ENCODE measurements around the gene RUFY4.

The RUFY4 gene

GRCh38 chr2:218060950-218061660 is 7.9 kb upstream of the RUFY4 start:
- DNase-seq (ENCODE audit: low read depth in 2 of 2, low spot score in 1 of 2), result no peak

- DNase-seq (ENCODE audit: low read depth in 2 of 2, low spot score in 1 of 2), result no peak
Observed at GRCh38 chr2:218063486-218063885, 5.6 kb upstream of the RUFY4 start.

GRCh38 chr2:218063896-218064295 is 5.2 kb upstream of the RUFY4 start:
- DNase-seq (ENCODE audit: low read depth in 2 of 2, low spot score in 1 of 2), result no peak

- no peak for DNase-seq (ENCODE audit: low read depth in 2 of 2, low spot score in 1 of 2)
Observed at GRCh38 chr2:218065239-218066006, 3.6 kb upstream of the RUFY4 start.

- no peak for DNase-seq (ENCODE audit: low read depth in 2 of 2, low spot score in 1 of 2)
Observed at GRCh38 chr2:218066926-218067515, 2.0 kb upstream of the RUFY4 start.

- DNase-seq (ENCODE audit: low read depth in 2 of 2, low spot score in 1 of 2), result no peak
Observed at GRCh38 chr2:218067523-218067922, 1.5 kb upstream of the RUFY4 start.

GRCh38 chr2:218069606-218070300 is 700 bp downstream of the RUFY4 start:
- DNase-seq (ENCODE audit: low read depth in 2 of 2, low spot score in 1 of 2), result no peak

- DNase-seq (ENCODE audit: low read depth in 2 of 2, low spot score in 1 of 2), result no peak
Observed at GRCh38 chr2:218070587-218070986, 1.5 kb downstream of the RUFY4 start.

GRCh38 chr2:218071218-218071937 is 2.3 kb downstream of the RUFY4 start:
- DNase-seq (ENCODE audit: low read depth in 2 of 2, low spot score in 1 of 2), result no peak

GRCh38 chr2:218072002-218072401 is 2.9 kb downstream of the RUFY4 start:
- DNase-seq (ENCODE audit: low read depth in 2 of 2, low spot score in 1 of 2), result no peak

- no peak for DNase-seq (ENCODE audit: low read depth in 2 of 2, low spot score in 1 of 2)
Observed at GRCh38 chr2:218072478-218073024, 3.5 kb downstream of the RUFY4 start.

- no peak for DNase-seq (ENCODE audit: low read depth in 2 of 2, low spot score in 1 of 2)
Observed at GRCh38 chr2:218073185-218073584, 4.1 kb downstream of the RUFY4 start.

GRCh38 chr2:218074031-218074430 is 5.0 kb downstream of the RUFY4 start:
- DNase-seq (ENCODE audit: low read depth in 2 of 2, low spot score in 1 of 2), result no peak

- no peak for DNase-seq (ENCODE audit: low read depth in 2 of 2, low spot score in 1 of 2)
Observed at GRCh38 chr2:218075975-218076811, 7.1 kb downstream of the RUFY4 start.

- no peak for DNase-seq (ENCODE audit: low read depth in 2 of 2, low spot score in 1 of 2)
Observed at GRCh38 chr2:218077464-218078216, 8.6 kb downstream of the RUFY4 start.

- DNase-seq (ENCODE audit: low read depth in 2 of 2, low spot score in 1 of 2), result no peak
Observed at GRCh38 chr2:218079943-218080913, 11.2 kb downstream of the RUFY4 start.

GRCh38 chr2:218081063-218081462 is 12.0 kb downstream of the RUFY4 start:
- no peak for DNase-seq (ENCODE audit: low read depth in 2 of 2, low spot score in 1 of 2)

GRCh38 chr2:218081695-218082094 is 12.6 kb downstream of the RUFY4 start:
- DNase-seq (ENCODE audit: low read depth in 2 of 2, low spot score in 1 of 2), result no peak

All from stimulated activated CD8-positive, alpha-beta memory T cell treated with anti-CD3 and anti-CD28 coated beads, Interleukin-4, amount 100 ng/mL, for 4 hours (primary cell).